HG02938 (cell line): ENCODE results near the gene PLA2G4F.

Experiments used
- ATAC-seq: cut with Tn5 transposase; IDR thresholded peaks from one replicate; pipeline ENCODE4 v1.9.1; 2021; ENCODE audit warnings: mild to moderate bottlenecking, moderate library complexity; ENCODE audit not compliant: unreplicated experiment

PLA2G4F gene

GRCh38 chr15:42166225-42166940 is 9.9 kb upstream of the PLA2G4F start:
- ATAC-seq: no peak

- no peak for ATAC-seq
Measured at GRCh38 chr15:42165106-42165505, 8.7 kb upstream of the PLA2G4F start.

- ATAC-seq: no peak
Measured at GRCh38 chr15:42163947-42164550, 7.6 kb upstream of the PLA2G4F start.

GRCh38 chr15:42163291-42163690 is 6.9 kb upstream of the PLA2G4F start:
- ATAC-seq: no peak

- no peak for ATAC-seq
Measured at GRCh38 chr15:42160136-42160535, 3.7 kb upstream of the PLA2G4F start.

GRCh38 chr15:42159381-42160015 is 3.1 kb upstream of the PLA2G4F start:
- ATAC-seq: no peak

GRCh38 chr15:42158941-42159340 is 2.5 kb upstream of the PLA2G4F start:
- no peak for ATAC-seq

- no peak for ATAC-seq
Measured at GRCh38 chr15:42157981-42158765, 1.7 kb upstream of the PLA2G4F start.

GRCh38 chr15:42157381-42157780 is 945 bp upstream of the PLA2G4F start:
- no peak for ATAC-seq

- ATAC-seq: no peak
Measured at GRCh38 chr15:42155546-42156242, 742 bp downstream of the PLA2G4F start.

- ATAC-seq: no peak
Measured at GRCh38 chr15:42154956-42155355, 1.5 kb downstream of the PLA2G4F start.

GRCh38 chr15:42154212-42154941 is 2.1 kb downstream of the PLA2G4F start:
- no peak for ATAC-seq

- no peak for ATAC-seq
Measured at GRCh38 chr15:42153874-42154211, 2.6 kb downstream of the PLA2G4F start.

GRCh38 chr15:42152921-42153698 is 3.3 kb downstream of the PLA2G4F start:
- no peak for ATAC-seq

- no peak for ATAC-seq
Measured at GRCh38 chr15:42152196-42152920, 4.1 kb downstream of the PLA2G4F start.

GRCh38 chr15:42151736-42152135 is 4.7 kb downstream of the PLA2G4F start:
- no peak for ATAC-seq

GRCh38 chr15:42151141-42151561 is 5.3 kb downstream of the PLA2G4F start:
- ATAC-seq: no peak

GRCh38 chr15:42150219-42150970 is 6.0 kb downstream of the PLA2G4F start:
- ATAC-seq: no peak
